ENCODE data around the gene KMT2D.

The KMT2D gene

DNA sequence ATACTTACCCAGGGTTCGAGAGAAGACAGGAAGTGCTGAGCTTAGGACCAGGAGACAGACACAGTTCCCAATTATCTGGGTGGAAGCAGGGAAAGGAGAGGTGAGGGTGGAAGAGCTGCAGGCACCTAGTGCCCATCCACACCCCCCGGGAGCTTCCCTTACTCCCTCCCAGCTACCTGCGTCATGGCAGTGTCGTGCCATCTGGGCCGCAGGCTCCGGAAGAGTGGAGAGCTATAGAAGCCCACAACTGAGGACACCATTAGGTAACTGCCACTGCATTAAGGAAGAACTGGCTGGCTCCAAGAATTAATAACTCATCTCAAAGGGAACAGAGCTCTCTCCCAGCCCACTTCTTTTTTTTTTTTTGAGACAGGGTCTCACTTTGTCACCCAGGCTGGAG, 39.8 kb upstream of the KMT2D start:
- Histone ChIP-seq H2AFZ (ENCODE audit: low read length) (no peak overlapping the region), H3K4me1 (ENCODE audit: insufficient read depth, low read length, severe bottlenecking) (no peaks in the 10 kb centered on the region), H3K4me3 (ENCODE audit: low read depth, low read length, poor library complexity, severe bottlenecking) (no peak overlapping the region), H3K9me3 (ENCODE audit: low read length) (no peaks in the 10 kb centered on the region), H3K4me2 (ENCODE audit: low read length) (no peak overlapping the region), H3K27ac (ENCODE audit: low read depth, low read length, poor library complexity, severe bottlenecking) (no peak overlapping the region), H3K36me3 (ENCODE audit: insufficient read depth, low read length) (peaks cover 61% of the 10 kb centered on the region), H3F3A (ENCODE audit: insufficient read depth, low read length) (no peaks in the 10 kb centered on the region), H3K9ac (ENCODE audit: low read length) (no peak overlapping the region), H3K27me3 (ENCODE audit: insufficient read depth, low read length) (no peaks in the 10 kb centered on the region), H3K79me2 (ENCODE audit: insufficient read depth, low read length) (no peaks in the 10 kb centered on the region), H3K9me2 (ENCODE audit: low read depth, low read length) (no peaks in the 10 kb centered on the region), H4K20me1 (ENCODE audit: insufficient read depth, low read length) (no peaks in the 10 kb centered on the region)
- TF ChIP-seq CTCF (IDR thresholded peaks at IDR 0.05; ENCODE audit: low read length) (no peak), EZH2 (IDR thresholded peaks at IDR 0.05; ENCODE audit: borderline replicate concordance, low read length) (no peak)

GRCh38 chr12:49098703-49099102, 38.1 kb upstream of the KMT2D start:
- Histone ChIP-seq H3K27me3 (ENCODE audit: insufficient read depth, low read length) (no peaks in the 10 kb centered on the region; the same call in 1 of the 2 replicates), H3K27ac (ENCODE audit: low read depth, low read length, poor library complexity, severe bottlenecking) (no peak overlapping the region), H3K4me3 (ENCODE audit: low read depth, low read length, poor library complexity, severe bottlenecking) (no peak overlapping the region), H3K9ac (ENCODE audit: low read length) (no peak overlapping the region), H2AFZ (ENCODE audit: low read length) (no peak overlapping the region), H3K4me1 (ENCODE audit: insufficient read depth, low read length, severe bottlenecking) (peaks cover 11% of the 10 kb centered on the region), H3K79me2 (ENCODE audit: insufficient read depth, low read length) (no peaks in the 10 kb centered on the region), H3K9me3 (ENCODE audit: low read length) (no peaks in the 10 kb centered on the region), H3K4me2 (ENCODE audit: low read length) (no peak overlapping the region), H3F3A (ENCODE audit: insufficient read depth, low read length) (no peaks in the 10 kb centered on the region), H3K36me3 (ENCODE audit: insufficient read depth, low read length) (peaks cover 53% of the 10 kb centered on the region), H3K9me2 (ENCODE audit: low read depth, low read length) (no peaks in the 10 kb centered on the region), H4K20me1 (ENCODE audit: insufficient read depth, low read length) (no peaks in the 10 kb centered on the region)
- TF ChIP-seq EZH2 (IDR thresholded peaks at IDR 0.05; ENCODE audit: borderline replicate concordance, low read length) (no peak), CTCF (IDR thresholded peaks at IDR 0.05; ENCODE audit: low read length) (no peak)

DNA sequence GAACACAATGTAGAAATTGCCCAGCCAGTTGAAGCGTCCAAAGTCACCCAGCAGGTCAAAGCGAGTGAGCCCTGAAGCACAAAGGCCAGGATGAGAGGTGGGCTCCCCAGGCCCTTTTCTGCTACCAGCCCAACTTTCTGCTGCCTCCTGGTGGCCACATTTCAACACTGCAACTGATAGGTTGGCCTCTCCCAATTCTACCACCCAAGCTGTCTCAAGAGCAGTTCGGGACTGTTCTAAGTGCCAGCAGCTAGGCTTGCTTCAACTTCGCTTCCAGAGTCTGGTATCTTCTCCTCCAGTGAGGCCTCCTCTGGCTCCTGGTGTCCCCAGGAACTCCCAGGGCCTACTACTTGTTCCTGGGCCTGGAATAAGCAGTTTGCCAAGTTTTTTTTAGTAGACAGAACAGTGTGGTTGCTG, 37.4 kb upstream of the KMT2D start:
- H3K4me2 ChIP-seq (ENCODE audit: low read length): no peak overlapping the region
- no peaks in the 10 kb centered on the region; the same call in 1 of the 2 replicates for H3K27me3 ChIP-seq (ENCODE audit: insufficient read depth, low read length)
- H3K4me3 ChIP-seq (ENCODE audit: low read depth, low read length, poor library complexity, severe bottlenecking): no peak overlapping the region
- peaks cover 12% of the 10 kb centered on the region for H3K4me1 ChIP-seq (ENCODE audit: insufficient read depth, low read length, severe bottlenecking)
- H3K9me2 ChIP-seq (ENCODE audit: low read depth, low read length): no peaks in the 10 kb centered on the region
- H3F3A ChIP-seq (ENCODE audit: insufficient read depth, low read length): no peaks in the 10 kb centered on the region
- H4K20me1 ChIP-seq (ENCODE audit: insufficient read depth, low read length): no peaks in the 10 kb centered on the region
- no peak overlapping the region for H2AFZ ChIP-seq (ENCODE audit: low read length)
- TF ChIP-seq CTCF (IDR thresholded peaks at IDR 0.05; ENCODE audit: low read length): peak; percentile 79
- no peak for TF ChIP-seq EZH2 (IDR thresholded peaks at IDR 0.05; ENCODE audit: borderline replicate concordance, low read length)
- H3K27ac ChIP-seq (ENCODE audit: low read depth, low read length, poor library complexity, severe bottlenecking): no peak overlapping the region
- H3K9me3 ChIP-seq (ENCODE audit: low read length): no peaks in the 10 kb centered on the region
- H3K79me2 ChIP-seq (ENCODE audit: insufficient read depth, low read length): no peaks in the 10 kb centered on the region
- H3K9ac ChIP-seq (ENCODE audit: low read length): no peak overlapping the region
- H3K36me3 ChIP-seq (ENCODE audit: insufficient read depth, low read length): peaks cover 47% of the 10 kb centered on the region
